Gastrocnemius medialis (tissue), 4 donors: Measurements from ENCODE around the gene TMEM131L.

Experiments used
- CTCF ChIP-seq, 5 experiments: fragments of 450-650 bp in 3 of 5; fragments of 200-600 bp in 2 of 5; sonication (generic) in 2 of 5; IDR thresholded peaks in 4 of 5; conservative IDR thresholded peaks in 1 of 5; 1 replicate in 4 of 5; 2 replicates in 1 of 5; pipeline ENCODE4 v1.5.1; 2016 to 2019; ENCODE audit warnings: antibody characterized with exemption in 5 of 5, mild to moderate bottlenecking in 3 of 5, moderate library complexity in 3 of 5
- POLR2A ChIP-seq, 2 donors: fragments of 450-650 bp; IDR thresholded peaks; one replicate each; pipeline ENCODE4 v1.6.1; 2017; ENCODE audit warnings: antibody characterized with exemption in 2 of 2, mild to moderate bottlenecking in 2 of 2, moderate library complexity in 2 of 2

GRCh38 chr4:153620352-153620751 is 154.2 kb downstream of the TMEM131L start:
- no peak for TF ChIP-seq CTCF (IDR thresholded peaks at IDR 0.05 in 4 of 5, conservative IDR thresholded peaks at IDR 0.05 in 1 of 5)
- TF ChIP-seq POLR2A (IDR thresholded peaks at IDR 0.05) = no peak
